GM19035 (cell line): ENCODE measurements around the gene BIN1.

Experiments
- ATAC-seq: cut with Tn5 transposase; IDR thresholded peaks from one replicate; pipeline ENCODE4 v1.9.1; 2021; ENCODE audit not compliant: unreplicated experiment

The BIN1 gene

GRCh38 chr2:127025359-127026166, 81.4 kb downstream of the BIN1 start:
- ATAC-seq: peak; percentile 94

- peak; percentile 11 for ATAC-seq
Measured at GRCh38 chr2:127024769-127025358, 82.1 kb downstream of the BIN1 start.

GRCh38 chr2:127023504-127023903, 83.5 kb downstream of the BIN1 start:
- no peak for ATAC-seq

- ATAC-seq: no peak
Measured at GRCh38 chr2:127022817-127023216, 84.1 kb downstream of the BIN1 start.

- ATAC-seq: no peak
Measured at GRCh38 chr2:127020536-127020935, 86.4 kb downstream of the BIN1 start.

DNA sequence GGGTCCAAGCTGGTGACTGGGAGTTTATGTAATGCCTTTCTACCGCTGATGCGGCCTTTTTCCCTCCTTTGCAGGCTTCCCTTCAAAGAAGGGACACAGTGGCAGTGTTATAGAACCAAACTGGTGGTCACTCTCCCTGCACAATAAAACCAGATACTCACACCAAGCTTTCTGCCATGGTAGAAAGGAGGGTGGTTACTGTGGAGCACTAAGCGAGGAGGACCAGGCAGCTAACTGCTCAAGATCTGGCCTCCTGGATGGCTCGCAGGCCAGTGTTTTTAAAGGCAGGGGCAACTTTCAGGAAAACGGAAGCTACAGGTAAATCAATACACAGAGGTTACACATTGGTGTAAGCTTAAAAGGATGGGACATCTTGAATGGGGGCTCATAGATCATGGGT, 89.4 kb downstream of the BIN1 start:
- no peak for ATAC-seq

- no peak for ATAC-seq
Measured at GRCh38 chr2:127016329-127016728, 90.6 kb downstream of the BIN1 start.

- ATAC-seq: no peak
Measured at GRCh38 chr2:127015106-127015910, 91.6 kb downstream of the BIN1 start.

DNA sequence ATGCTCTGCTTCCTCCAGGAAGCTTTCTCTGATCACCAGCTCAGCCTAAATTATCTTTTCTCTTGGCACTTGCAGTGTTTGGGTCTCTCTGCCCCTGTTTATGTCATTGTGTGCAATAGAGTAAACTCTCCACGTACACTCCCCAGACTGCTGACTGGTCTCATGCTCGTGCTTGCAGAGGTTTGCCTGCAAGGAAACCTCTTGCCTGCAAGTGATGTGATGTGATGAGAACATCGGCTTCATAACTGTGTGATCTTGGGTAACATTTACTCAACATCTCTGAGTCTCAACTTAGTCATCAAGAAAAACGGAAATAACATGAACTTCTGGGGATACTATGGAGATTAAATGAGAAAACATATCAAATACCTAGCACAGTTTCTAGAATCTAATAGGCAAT, 92.3 kb downstream of the BIN1 start:
- ATAC-seq: no peak

GRCh38 chr2:127014224-127014623, 92.7 kb downstream of the BIN1 start:
- ATAC-seq: no peak

- ATAC-seq: no peak
Measured at GRCh38 chr2:127012868-127013267, 94.1 kb downstream of the BIN1 start.

DNA sequence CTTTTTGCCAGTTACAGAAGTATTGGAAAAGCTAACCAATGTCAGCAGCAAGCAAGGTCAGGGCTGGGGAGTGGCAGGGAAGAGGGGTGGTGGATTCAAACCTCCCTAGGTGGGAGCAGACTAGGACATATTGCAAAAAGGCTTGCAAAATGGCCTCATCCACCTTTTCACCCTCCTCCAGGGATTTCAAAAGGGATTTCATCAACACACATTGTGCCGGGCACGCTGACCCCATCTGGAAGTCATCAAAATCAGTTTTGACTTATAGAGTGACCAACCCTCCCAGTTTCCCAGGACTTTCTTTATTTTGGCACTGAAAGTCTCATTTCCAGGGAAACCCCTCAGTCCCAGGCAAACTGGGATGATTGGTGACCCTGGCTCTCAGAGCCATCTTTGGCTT, 94.7 kb downstream of the BIN1 start:
- no peak for ATAC-seq

- ATAC-seq: no peak
Measured at GRCh38 chr2:127011796-127012195, 95.2 kb downstream of the BIN1 start.

DNA sequence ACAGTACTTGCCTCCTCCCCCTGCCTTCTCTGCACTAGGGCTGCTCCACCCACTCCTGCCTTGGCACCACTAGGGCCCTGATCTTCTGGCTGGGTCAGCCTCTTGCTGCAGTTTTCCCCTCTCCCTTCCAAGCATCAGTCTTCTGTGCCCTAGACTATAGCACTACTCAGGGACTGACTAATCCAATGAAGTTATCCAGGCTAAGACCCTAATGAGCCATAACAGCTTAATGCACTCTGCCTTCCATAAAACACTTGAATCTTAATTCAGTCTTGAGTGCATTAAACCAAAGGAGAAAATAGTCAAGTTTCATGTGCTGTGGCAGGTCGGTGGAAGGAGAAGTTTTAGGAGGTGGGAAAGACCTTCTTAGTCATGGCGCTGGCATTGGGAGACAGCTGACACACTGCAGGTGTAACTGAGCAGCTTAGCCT, 95.7 kb downstream of the BIN1 start:
- ATAC-seq: no peak

- ATAC-seq: no peak
Measured at GRCh38 chr2:127008265-127009015, 98.5 kb downstream of the BIN1 start.

- ATAC-seq: no peak
Measured at GRCh38 chr2:127007652-127008051, 99.3 kb downstream of the BIN1 start.

- ATAC-seq: no peak
Measured at GRCh38 chr2:127006962-127007361, 100.0 kb downstream of the BIN1 start.

DNA sequence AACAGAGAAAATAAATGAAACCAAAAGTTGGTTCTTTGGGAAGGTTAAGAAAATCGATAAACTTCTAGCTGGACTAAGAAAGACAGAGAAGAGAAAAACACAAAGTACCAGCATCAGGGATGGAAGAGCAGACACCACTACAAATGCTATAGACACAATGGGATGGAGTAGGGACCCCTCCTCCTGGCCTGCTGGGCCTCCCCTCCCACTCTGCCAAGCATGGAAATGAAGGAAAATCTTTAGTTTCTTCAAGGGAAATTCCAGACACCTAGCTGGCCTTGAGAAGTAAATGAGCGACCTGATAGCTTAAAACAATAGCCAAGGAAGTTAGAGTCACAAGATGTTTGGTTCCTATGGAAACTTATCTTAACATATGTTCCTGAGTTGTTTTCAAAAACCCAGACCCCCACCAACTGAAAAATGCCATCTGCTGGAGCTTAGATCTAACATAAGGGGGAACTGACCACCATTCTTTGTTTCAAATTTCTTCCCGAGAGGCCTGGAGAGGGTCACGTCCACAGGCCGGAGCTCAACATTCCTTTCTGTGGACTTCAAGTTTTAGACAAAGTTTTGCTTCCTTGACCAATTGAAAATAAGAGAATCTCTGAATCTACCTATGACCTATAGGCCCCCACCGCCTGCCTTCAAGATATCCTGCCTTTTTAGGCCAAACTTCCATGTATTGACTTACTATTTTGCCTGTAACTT, 101.9 kb downstream of the BIN1 start:
- no peak for ATAC-seq

- ATAC-seq: no peak
Measured at GRCh38 chr2:127003070-127003800, 103.7 kb downstream of the BIN1 start.

GRCh38 chr2:127001751-127002150, 105.2 kb downstream of the BIN1 start:
- no peak for ATAC-seq
